ENCODE results near the gene WDR81. TPM values are rescaled to one million over a fixed set of nuclear protein-coding genes. Genes with fewer than 3 reads are reported as not detected.
A peak's percentile ranks its signal among the peaks of the same experiment; 100 is the strongest.
"Not testable (repeated sequence)": the region's sequence is repeated elsewhere in the genome, so short reads cannot be mapped to it uniquely, and the experiment has no call there.

The WDR81 gene
- total RNA-seq, 1 donor from 2014 or later = 13.4 TPM

DNA sequence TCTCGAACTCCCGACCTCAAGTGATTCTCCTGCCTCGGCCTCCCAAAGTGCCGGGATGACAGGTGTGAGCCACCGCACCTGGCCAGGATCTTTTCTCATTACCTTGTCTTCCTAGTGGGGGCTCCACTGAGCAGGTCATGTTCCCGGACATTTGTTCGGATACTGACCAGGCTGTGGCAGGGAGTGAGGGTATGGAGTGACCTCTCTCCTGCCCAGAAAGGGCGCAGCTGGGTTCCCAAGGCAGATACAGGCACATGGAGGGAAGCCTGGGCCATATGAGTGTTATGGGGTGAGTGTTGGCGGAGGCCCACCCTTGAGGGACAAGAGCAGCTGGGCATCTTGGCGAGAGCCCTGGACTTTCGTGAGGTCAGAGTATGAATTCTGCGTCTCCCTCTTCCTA is 42.9 kb downstream of the WDR81 start:
- Mint-ChIP-seq H3K9me3 (ENCODE audit: unreplicated experiment) (no peaks in the 10 kb centered on the region), H3K27ac (ENCODE audit: unreplicated experiment) (peak overlapping the region; percentile 48), H3K36me3 (ENCODE audit: unreplicated experiment) (no peaks in the 10 kb centered on the region), H3K4me1 (ENCODE audit: low read depth, unreplicated experiment) (peaks cover 10% of the 10 kb centered on the region), H3K27me3 (ENCODE audit: unreplicated experiment) (peaks cover 2% of the 10 kb centered on the region), H3K4me3 (ENCODE audit: unreplicated experiment) (no peak overlapping the region)
- DNase-seq = no peak
- TF ChIP-seq, protein P1, sequence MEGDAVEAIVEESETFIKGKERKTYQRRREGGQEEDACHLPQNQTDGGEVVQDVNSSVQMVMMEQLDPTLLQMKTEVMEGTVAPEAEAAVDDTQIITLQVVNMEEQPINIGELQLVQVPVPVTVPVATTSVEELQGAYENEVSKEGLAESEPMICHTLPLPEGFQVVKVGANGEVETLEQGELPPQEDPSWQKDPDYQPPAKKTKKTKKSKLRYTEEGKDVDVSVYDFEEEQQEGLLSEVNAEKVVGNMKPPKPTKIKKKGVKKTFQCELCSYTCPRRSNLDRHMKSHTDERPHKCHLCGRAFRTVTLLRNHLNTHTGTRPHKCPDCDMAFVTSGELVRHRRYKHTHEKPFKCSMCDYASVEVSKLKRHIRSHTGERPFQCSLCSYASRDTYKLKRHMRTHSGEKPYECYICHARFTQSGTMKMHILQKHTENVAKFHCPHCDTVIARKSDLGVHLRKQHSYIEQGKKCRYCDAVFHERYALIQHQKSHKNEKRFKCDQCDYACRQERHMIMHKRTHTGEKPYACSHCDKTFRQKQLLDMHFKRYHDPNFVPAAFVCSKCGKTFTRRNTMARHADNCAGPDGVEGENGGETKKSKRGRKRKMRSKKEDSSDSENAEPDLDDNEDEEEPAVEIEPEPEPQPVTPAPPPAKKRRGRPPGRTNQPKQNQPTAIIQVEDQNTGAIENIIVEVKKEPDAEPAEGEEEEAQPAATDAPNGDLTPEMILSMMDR (IDR thresholded peaks at IDR 0.05; ENCODE audit: partially characterized antibody, unreplicated experiment) = peak; percentile 28

DNA sequence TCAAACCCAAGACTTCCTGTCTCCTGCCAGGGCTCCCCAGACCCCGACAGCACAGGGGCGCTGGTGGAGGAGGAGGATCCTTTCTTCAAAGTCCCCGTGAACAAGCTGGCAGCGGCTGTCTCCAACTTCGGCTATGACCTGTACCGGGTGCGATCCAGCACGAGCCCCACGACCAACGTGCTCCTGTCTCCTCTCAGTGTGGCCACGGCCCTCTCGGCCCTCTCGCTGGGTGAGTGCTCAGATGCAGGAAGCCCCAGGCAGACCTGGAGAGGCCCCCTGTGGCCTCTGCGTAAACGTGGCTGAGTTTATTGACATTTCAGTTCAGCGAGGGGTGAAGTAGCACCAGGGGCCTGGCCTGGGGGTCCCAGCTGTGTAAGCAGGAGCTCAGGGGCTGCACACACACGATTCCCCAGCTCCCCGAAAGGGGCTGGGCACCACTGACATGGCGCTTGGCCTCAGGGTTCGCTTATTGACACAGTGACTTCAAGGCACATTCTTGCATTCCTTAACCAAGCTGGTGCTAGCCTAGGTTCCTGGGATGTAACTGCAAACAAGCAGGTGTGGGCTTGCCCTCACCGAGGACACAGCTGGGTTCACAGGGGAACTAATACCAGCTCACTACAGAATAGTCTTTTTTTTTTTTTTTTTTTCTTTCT is 45.4 kb downstream of the WDR81 start:
- TF ChIP-seq, protein P1 (IDR thresholded peaks at IDR 0.05; ENCODE audit: partially characterized antibody, unreplicated experiment) = no peak
- Mint-ChIP-seq H3K4me1 (ENCODE audit: low read depth, unreplicated experiment) (no peaks in the 10 kb centered on the region), H3K27me3 (ENCODE audit: unreplicated experiment) (no peaks in the 10 kb centered on the region), H3K9me3 (ENCODE audit: unreplicated experiment) (no peaks in the 10 kb centered on the region), H3K36me3 (ENCODE audit: unreplicated experiment) (no peaks in the 10 kb centered on the region), H3K27ac (ENCODE audit: unreplicated experiment) (no peak overlapping the region), H3K4me3 (ENCODE audit: unreplicated experiment) (no peak overlapping the region)
- DNase-seq = peak; percentile 33

DNA sequence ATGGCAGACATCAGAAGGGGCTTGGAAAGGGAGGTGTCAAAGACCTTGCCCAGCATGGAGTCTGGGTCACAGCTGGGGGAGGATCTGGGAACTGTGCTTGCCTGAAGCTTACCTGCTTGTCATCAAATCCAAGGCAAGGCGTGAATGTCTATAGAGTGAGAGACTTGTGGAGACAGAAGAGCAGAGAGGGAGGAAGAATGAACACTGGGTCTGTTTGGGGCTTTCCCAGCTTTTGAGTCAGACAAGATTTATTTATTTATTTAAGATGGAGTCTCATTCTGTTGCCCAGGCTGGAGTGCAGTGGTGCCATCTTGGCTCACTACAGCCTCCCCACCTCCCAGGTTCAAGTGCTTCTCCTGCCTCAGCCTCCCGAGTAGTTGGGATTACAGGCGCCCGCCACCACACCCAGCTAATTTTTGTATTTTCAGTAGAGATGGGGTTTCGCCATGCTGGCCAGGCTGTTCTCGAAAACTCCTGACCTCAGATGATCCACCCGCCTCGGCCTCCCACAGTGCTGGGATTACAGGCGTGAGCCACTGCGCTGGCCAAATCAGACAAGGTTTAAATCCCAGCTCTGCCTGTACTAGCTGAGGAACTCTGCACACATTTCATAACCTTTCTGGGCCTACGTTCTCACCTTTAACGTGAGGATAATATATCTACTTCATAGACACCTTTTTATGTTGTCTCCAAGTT is 48.6 kb downstream of the WDR81 start:
- not testable (repeated sequence) for DNase-seq; H3K9me3 Mint-ChIP-seq (ENCODE audit: unreplicated experiment); H3K27ac Mint-ChIP-seq (ENCODE audit: unreplicated experiment); H3K4me3 Mint-ChIP-seq (ENCODE audit: unreplicated experiment); H3K4me1 Mint-ChIP-seq (ENCODE audit: low read depth, unreplicated experiment); H3K27me3 Mint-ChIP-seq (ENCODE audit: unreplicated experiment); H3K36me3 Mint-ChIP-seq (ENCODE audit: unreplicated experiment)

DNA sequence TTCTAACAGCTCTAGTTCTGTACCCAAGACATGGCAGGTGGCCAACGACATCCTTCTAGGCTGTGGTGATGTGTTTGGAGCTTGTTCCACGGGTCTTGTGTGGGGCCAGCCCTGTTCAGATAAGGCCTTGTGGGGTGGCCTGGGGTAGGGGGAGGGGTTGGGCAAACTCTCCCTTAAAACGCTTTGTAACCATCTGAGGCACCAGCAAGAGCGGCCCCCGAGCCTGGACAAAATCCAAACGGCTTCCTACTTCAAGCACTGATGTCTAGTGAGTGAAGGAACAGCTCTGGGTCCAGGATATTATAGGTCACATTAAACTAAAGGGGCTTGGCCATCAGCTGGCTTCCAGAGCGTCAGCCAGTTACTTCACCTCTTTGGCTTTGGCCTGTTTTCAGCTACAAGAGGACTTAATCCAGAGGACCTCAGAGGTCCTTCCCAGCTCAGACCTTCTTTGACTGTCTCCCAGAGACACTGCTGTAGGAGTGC is 49.2 kb downstream of the WDR81 start:
- peaks cover 6% of the 10 kb centered on the region for H3K9me3 Mint-ChIP-seq (ENCODE audit: unreplicated experiment)
- no peaks in the 10 kb centered on the region for H3K36me3 Mint-ChIP-seq (ENCODE audit: unreplicated experiment)
- no peak for DNase-seq
- TF ChIP-seq, protein P1 (IDR thresholded peaks at IDR 0.05; ENCODE audit: partially characterized antibody, unreplicated experiment) = no peak
- no peak overlapping the region for H3K4me3 Mint-ChIP-seq (ENCODE audit: unreplicated experiment)
- H3K27ac Mint-ChIP-seq (ENCODE audit: unreplicated experiment) = no peak overlapping the region
- H3K4me1 Mint-ChIP-seq (ENCODE audit: low read depth, unreplicated experiment) = peaks cover 2% of the 10 kb centered on the region
- H3K27me3 Mint-ChIP-seq (ENCODE audit: unreplicated experiment) = no peaks in the 10 kb centered on the region

DNA sequence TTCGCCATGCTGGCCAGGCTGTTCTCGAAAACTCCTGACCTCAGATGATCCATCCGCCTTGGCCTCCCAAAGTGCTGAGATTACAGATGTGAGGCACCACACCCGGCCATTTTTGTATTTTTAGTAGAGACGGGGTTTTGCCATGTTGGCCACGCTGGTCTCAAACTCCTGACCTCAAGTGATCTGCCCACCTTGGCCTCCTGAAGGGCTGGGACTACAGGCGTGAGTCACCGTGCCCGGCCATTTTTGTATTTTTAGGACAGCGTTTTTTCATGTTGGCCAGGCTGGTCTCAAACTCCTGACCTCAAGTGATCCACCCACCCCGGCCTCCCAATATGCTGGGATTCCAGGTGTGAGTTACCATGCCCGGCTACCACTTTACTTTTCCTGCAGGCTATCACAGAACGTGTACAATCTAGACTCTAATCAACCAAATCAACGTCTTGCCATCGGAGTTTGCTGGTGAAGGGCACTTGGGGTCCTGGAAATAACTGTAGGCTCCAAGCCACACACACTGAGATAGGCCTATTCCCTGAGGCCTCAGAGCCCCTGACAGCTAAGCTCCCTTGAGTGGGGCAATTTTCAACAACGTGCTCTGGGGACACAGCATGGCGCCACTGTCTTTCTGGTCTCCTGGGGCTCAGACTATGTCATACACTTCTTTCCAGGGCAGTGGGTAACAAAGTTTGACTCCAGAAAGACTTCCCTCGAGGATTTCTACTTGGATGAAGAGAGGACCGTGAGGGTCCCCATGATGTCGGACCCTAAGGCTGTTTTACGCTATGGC is 50.1 kb downstream of the WDR81 start:
- Mint-ChIP-seq H3K4me3 (ENCODE audit: unreplicated experiment) (no peak overlapping the region), H3K9me3 (ENCODE audit: unreplicated experiment) (peaks cover 6% of the 10 kb centered on the region), H3K4me1 (ENCODE audit: low read depth, unreplicated experiment) (peaks cover 2% of the 10 kb centered on the region), H3K27me3 (ENCODE audit: unreplicated experiment) (no peaks in the 10 kb centered on the region), H3K36me3 (ENCODE audit: unreplicated experiment) (no peaks in the 10 kb centered on the region), H3K27ac (ENCODE audit: unreplicated experiment) (no peak overlapping the region)
- DNase-seq = no peak
- TF ChIP-seq, protein P1 (IDR thresholded peaks at IDR 0.05; ENCODE audit: partially characterized antibody, unreplicated experiment) = no peak

All from glutamatergic neuron (in vitro differentiated cells).